ENCODE measurements around the gene DGKD. TPM values are rescaled to one million over a fixed set of nuclear protein-coding genes. Genes with fewer than 3 reads are reported as not detected.

The DGKD gene
- total and polyA plus RNA-seq, 7 experiments from 2014 or later: 25.8 to 252 (median 206) TPM

Other genes with a start within 250 kb of the DGKD start
- gene ATG16L1, start 102.8 kb upstream of the DGKD start, total RNA-seq: 100 to 1,000 TPM in 1 of 5 experiments, 10 to 100 TPM in 4; 61.7 to 115 (median 83.3) TPM
- 10 to 100 TPM; 16.0 to 21.9 TPM for gene ATG16L1, start 102.8 kb upstream of the DGKD start, polyA plus RNA-seq
- under 1 TPM in 3 of 5 experiments, not detected in 2; 0.05 to 0.65 (median 0.10) TPM for gene SAG, start 46.7 kb upstream of the DGKD start, total RNA-seq
- gene SAG, start 46.7 kb upstream of the DGKD start, polyA plus RNA-seq: not detected
- gene USP40, start 212.3 kb downstream of the DGKD start, total RNA-seq: 10 to 100 TPM; 14.4 to 24.3 (median 20.8) TPM
- 1 to 10 TPM; 3.9 to 8.1 TPM for gene USP40, start 212.3 kb downstream of the DGKD start, polyA plus RNA-seq

All from naive thymus-derived CD4-positive, alpha-beta T cell (primary cell).